Measurements from ENCODE around the gene SLC25A1.
"Not testable (repeated sequence)": the region's sequence is repeated elsewhere in the genome, so short reads cannot be mapped to it uniquely, and the experiment has no call there.

SLC25A1 gene

DNA sequence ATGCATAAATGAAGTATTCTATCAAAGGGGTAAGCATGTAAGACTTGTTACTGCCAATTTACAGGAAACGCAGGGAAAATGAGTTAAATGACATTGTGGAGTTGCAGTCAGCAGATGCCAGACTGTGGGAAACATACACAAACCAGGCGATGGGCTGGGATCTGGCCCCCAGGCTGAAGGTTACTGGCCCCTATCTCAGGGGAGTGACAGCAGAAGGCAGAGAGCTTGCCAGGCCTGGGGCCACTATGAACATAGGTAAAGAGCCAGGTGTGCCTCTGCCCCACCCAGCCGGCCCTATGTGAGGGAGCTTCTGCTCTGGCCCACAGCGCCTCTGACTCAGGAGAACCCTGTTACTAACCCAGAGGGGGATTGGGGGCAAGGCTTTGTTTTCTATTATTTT is 26.1 kb upstream of the SLC25A1 start:
- DNase-seq: no peak

DNA sequence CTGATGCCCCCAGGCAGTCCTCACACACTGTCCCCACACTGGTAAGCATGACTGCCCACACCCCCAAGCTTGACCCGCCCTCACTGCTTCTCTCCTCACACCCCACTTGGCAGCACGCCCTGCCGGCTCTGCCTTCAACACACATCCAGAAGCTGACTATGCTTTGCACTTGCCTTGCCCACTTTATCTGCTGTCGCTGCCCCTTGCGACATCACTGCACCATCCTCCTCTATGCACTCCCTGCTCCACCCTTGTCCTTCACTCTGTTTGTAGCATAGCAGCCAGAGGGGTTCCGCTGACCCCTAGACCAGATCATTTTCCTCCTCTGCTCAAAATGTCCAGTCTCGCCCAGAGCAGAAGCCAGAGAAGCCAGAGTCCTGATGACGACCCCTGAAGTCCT is 25.3 kb upstream of the SLC25A1 start:
- DNase-seq: no peak

DNA sequence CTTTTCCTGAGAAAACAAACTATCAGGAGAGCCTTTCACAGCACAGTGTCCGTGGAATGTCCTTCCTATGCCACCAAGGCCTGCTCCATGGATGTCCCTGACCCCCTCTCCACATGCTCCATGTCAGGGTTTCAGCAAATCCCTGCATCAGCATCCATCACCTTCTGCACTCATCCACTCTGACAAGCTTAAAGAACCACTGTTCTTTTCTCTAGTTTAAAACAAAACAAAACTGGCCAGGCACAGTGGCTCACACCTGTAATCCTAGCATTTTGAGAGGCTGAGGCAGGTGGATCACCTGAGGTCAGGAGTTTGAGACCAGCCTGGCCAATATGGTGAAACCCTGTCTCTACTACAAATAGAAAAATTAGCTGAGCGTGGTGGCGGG is 24.3 kb upstream of the SLC25A1 start:
- DNase-seq: not testable (repeated sequence)

DNA sequence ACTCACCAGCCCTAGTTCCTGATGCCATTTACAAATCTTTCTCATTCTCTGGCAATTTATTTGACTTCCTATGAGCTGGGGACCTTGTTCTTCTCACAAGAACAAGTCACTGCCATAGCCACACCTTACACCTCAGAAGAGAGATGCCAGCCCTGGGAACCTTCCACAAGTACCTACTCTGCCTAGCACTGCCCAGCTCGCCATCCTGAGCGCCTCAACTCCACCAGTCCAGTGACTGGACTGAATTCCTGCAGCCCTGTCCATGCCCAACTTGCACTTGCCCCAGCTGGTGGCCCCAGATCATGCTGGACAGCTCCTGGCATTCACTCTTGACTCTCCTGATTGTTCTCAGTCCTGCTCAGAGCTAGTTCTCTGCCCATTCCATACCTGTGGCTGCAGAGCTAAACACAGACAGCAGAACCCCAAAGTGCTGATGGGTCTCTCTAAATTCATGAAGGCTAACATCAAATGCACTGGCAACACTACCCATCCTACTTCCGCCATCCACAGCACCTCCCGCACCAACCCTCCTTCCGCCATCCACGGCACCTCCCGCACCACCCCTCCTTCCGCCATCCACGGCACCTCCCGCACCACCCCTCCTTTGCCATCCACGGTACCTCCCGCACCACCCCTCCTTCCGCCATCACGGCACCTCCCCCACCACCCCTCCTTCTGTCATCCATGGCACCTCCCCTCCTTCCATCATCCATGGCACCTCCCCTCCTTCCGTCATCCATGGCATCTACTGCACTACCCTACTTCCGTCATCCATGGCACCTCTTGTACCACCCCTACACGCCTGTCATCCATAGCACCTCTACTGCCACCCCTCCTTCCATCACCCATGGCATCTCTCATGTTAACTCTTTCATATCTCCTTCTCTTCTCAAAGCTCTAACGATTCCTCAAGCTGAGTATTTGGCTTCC is 23.6 kb upstream of the SLC25A1 start:
- no peak for DNase-seq

DNA sequence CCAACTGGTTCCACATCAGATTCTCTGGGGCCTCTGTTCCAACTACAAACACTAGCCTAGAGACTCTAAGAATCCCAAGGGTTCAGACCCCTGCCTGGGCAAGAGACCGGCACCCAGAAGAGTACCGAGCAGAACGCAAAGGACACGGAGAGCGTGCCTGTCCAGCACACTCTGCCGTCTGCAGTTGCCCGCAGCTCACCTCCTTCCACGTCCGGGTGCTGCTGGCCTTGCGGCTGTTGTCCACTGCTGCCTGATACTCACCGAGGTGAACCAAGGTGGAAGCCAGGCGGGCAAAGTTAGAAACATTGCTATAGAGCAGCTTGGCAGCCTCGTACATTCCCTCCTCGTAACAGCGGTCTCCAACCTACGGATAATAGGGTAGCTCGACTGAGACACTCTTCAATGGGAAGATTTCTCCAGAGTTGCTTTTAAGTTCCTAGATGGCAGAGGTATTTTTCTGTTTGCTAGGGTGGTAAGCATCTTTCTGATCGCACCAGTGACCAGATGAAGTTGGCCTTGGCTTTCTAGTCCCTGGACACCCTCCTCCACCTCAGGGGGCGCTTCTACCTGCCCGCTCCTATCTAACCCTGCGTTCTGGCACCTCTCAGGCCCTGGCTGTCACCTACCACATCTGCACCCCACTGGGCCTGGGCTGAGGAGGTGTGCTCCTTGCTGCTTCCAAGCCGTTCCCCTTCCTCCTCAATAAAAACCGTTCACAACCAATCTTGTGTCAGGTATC is 22.8 kb upstream of the SLC25A1 start:
- DNase-seq: no peak

DNA sequence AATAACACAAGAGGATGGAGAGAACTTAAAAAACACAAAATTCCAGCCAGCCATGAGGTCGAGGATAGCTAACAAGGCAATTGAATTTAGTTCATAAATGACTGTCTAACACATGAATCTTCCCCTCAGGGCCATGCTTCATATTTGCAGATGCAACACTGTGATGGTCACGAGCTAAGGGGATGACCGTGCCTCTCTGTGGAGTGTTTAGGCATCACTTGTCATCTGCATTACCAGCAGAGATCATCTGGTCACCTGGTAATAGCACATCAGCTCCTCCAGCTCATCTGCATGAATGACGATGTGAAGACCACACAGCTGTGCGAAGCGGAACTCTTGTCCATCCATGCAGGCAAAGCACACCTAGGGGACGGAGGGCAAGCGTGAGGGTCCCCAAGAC is 20.9 kb upstream of the SLC25A1 start:
- no peak for DNase-seq

DNA sequence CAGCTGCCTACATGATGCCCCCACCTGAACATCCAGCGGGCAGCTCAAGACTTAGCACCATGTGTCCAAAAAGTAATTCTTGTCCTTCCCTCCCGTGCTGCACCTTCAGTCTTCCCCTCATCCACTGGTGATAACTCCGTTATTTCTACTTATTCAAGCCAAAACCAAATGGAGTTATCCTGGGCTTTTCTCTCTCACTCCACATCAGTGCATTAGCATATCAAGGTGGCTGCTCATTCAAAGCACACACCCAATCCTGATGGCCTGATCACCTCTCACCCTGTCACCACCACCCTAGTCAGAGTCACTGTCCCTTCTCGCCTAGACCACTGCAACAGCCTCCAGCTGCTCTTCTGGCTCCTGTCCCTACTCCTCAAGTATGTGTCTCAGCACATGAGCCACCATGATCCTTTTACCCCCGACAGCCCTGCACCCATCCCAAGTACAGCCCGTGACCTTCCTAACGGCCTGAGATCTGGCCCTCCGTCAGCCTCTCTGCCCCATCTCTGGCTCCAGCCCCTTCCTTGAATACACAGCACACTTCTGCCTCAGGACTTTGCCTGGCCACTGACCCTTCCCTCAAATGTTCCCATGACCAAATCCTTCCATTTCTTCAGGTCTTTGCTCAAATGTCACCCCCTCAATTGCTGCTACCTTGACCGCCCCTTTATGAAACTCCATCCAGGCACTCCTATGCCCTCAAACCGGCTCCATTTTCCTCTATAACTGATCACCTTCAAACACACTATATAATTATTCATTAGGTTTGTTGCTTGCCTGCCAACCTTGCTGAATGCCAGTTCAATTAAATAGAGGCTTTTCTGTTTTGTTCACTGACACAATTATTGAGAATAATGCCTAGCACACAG is 19.7 kb upstream of the SLC25A1 start:
- DNase-seq: no peak

DNA sequence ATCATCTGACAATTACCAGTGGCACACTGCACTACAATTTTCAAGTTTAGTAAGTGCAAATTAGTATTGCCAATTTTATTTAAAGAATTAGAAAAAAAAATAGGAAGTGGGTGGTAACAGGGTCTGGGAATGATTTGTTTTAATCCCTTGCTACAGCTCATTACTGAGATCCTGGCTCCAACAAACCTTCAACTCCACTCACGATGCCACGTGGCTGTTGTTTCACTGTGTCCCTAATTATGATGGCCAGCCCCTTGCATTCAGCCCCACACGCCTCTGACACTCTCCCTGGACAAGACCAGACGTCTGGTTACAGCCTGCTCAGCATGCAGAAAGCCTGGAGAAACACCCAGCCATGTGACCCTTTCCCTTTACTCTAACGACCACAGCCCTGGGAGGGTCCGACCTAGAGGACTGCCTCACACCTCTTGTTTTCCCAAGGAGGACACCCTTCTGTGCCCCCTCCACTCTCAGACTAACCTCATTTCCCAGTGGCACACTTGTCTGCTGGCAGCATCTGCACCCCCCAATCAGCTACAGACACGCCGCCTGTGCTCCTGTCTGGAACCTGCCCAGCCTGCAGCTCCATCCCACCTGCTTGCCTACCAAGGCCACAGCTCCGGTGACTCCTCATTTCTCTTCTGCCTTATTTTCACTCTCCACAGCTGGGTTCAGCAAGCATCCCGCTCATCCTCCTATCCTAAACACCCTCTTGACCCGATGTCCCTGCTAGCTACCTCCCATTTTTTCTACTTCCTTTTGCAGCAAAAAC is 18.5 kb upstream of the SLC25A1 start:
- DNase-seq: no peak

DNA sequence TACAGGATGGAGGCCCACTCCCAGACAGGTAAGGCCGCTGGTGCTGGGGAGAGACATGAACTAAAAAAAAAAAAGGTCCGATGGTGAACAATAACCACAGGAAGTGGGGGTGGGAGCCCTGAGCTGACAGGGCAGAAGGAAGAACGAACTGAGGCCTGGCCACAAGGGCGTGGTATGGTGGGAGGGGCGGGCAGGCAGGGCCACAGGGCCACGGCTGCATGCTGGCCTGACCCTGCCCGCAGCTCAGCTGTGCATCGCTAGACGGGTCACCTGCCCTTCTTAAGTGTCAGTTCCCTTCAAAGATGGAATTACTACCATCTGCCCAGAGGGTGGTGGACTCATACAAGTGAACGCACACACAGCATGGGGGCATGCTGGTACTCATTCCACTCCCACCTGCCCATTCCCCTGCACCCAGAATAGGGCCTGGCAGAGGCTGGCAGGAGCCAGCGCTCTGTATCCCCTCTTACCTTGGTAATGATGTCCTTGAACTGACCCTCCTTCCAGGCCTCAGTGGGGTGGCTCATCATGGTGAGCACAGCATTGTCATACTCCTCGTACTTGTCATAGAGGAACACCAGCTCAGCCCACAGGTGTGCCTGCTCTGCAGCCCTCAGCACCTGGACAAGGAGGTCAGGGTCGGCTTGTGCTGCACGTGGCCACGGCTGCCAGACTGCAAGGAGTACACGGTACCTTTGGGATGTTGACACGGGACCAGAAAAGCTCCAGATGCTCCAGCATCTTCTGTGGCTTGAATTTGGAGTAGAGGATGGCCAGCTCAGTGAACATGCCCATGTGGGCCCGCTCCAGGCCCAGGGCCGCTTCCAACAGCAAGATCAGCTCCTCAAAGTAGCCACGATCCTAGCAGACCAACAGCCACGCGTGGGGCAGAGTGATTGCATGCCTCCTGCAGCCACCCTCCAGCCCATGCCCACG is 17.5 kb upstream of the SLC25A1 start:
- no peak for DNase-seq

DNA sequence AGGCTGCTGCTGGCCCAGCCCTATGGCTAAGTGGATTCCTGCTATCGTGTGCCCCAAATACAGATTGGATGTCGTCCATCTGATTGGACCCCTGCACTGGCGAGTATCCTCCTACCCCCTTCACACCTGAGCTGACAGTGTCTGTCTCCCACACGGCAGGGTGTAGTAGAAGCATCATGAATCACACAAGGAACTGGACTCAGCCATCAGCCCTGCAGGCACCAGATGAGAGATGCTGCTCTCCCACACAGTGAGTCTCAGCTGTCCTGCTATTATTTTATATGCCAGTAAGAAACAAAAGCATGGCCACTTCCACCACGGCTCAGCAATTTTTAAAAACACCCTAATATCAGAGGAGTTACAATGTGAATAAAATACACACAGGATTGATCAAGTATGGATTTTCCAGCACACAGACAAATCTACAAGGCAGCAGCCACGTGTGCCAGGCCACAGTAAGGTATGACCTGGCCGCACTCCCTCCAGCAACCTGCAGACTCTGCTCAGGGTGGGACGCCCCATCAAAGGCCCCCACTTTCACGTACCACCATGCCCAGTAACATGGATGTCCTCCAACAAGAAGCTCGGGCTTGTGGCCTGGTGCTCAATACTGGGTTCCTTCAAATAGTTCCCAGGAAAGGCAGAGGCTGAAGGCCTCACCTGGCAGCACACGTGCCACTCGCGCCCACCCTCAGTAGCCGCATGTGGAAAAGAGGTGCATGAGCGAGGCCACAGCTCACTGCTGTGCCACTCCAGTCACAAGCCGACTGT is 16.4 kb upstream of the SLC25A1 start:
- no peak for DNase-seq

DNA sequence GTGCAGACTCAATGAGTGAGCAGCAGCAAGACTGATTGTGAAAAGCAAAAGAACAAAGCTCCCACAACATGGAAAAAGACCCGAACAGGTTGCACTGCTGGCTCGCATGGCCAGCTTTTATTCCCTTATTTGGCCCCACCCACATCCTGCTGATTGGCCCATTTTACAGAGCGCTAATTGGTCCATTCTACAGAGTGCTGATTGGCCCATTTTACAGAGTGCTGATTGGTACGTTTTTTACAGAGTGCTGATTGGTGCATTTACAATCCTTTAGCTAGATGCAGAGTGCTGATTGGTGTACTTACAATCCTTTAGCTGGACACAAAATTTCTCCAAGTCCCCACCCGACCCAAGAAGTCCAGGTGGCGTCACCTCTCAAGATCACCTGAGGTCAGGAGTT is 15.3 kb upstream of the SLC25A1 start:
- DNase-seq: no peak

DNA sequence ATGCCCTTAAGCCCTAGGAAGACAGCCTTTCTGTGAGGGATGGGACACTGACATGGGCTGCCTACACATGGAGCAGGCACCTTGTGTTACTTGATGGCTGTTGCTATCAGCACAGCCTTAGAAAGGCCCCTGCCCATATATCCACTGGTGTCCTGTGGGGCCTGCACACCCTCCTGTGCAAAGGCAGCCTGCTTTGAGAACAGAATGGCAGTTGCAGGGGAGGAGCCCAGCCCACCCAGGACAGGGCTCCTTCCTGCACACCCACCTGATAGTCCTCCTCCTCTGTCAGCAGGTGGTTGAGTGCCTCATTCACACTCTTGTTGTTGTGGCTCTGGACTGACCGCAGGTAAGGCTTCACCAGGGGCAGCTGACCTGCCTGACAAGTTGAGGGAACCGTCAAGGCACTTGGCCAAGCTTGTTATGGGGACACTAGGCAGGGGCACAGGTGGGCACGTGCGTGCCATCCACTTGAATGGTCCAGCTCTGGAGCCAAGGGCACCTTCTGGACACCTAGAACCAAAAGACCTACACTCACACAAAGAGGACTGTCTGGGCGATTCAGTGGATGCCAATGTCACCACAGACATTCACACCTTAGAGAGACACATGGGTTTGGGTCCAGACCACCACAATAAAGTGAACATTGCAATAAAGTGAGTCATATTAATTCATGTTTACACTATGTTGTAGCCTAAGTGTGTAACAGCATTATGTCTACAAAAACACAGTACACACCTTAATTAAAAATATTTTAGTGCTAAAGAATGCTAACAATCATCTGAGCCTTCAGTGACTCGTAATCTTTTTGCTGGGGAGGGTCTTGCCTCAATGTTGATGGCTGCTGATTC is 9.4 kb upstream of the SLC25A1 start:
- DNase-seq: no peak

DNA sequence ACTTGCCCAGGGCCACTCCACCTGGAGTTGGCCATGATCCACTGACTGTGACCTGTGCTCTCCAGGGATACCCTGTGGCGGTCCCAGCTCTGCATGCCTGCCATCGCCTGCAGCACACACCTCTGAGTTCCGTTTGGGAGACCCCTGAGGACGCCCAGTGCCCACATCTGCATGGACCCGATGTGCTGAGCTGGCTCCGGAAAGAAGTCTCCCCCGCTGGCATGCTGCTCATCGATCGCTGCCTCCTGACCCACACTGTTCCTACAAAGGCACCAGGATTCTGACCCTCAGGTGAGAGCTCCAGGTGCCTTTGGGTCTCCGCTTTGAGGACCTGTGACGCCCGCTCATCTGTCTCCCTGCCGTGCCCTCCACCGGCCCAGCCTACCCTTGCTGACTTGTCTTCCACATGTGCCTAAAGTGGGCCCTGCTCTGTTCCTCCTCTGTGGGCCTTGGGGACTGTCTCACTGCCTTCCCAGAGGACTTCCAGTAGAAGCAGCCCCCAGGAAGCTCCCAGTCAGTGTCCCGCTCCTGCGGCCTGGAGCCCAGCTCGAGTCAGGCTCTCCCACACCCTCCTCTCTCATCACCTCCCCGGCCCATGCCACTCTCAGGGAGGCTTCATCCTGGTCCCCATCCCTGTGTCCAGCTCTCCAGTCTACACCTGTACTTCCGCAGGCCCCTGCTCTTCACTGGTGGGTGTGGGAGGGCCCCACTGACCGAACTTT is 5.9 kb upstream of the SLC25A1 start:
- no peak for DNase-seq

DNA sequence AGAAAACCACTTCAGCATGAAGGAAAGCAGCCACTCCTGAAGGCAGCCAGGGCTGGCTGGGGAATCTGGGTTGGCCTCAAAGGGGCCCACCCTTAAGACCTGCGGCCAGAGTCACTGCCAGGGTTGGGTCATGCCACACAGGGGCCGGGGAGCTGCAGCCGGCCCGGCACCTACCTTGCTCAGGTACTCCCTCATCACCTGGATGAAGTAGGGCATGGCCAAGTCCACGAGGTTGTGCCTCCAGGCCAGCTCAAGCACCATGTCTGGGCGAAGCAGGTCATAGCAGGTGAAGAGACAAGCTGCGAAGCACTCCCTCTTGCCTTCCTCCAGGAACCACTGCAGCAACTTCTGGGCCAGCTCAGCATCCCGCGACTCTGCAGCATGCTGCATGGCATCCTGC is 4.7 kb upstream of the SLC25A1 start:
- no peak for DNase-seq

DNA sequence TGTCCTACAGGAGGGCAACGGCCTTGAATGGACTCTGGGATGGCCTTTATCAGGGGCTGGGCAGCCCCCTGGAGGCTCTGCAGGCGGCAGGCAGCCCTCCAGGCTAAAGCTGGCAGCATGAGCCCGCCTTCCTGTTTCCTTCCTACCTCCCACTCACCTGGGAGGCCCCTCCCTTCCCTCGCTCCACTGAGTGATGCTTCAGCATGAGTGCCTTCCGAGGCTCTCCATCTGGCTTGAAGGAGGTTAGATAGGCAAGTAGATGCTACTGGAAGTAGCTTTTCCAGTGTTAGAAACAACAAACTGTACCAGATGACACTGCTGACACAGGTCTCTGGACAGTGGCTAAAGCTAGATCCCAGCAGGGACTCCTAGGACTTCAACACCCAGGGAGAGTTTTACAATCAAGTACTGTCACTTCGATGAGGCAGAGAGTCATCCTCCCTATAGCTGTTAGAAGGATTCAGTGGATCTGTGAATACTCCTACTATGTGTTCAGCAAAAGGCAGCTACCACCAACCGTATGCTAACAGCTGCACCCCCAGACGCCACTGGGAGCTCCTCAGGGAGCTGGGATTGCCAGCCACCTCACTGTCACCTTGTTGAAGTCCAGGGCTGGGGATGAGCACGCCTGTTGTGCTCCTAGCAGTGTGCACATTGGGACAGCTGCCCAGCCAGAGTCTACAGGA is 4.1 kb upstream of the SLC25A1 start:
- DNase-seq: no peak

DNA sequence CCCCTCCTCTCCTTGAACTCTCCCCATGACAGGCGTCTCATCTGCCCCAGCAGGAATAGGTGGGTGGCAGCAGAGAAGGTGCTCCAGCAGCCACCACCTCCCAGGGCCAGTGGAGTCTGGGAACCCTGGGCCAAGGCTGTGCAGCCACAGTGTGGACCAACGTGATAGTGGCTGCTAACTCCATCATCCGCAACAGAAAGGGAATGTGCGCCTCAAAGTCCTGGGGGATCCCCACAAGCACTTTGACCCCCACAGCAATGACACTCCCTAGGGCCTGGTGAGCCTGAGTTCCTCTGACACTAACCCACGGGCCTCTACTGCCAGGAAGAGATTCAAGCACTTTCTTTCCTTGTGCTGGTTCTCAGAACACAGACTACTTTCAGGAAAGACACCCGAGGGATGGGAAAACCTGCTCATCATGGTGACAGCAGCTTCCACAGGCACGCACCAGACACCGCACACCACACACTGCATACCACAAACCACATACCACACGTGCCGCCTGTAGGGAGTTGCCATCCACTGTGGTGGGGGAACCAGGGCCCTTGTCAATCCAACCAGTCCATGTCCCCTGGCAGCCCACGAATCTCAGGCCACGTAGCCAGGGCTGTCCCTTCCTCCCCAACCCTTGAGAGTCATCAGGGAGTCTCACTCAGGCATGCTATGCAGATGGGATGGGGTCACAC is 3.4 kb upstream of the SLC25A1 start:
- DNase-seq: no peak

DNA sequence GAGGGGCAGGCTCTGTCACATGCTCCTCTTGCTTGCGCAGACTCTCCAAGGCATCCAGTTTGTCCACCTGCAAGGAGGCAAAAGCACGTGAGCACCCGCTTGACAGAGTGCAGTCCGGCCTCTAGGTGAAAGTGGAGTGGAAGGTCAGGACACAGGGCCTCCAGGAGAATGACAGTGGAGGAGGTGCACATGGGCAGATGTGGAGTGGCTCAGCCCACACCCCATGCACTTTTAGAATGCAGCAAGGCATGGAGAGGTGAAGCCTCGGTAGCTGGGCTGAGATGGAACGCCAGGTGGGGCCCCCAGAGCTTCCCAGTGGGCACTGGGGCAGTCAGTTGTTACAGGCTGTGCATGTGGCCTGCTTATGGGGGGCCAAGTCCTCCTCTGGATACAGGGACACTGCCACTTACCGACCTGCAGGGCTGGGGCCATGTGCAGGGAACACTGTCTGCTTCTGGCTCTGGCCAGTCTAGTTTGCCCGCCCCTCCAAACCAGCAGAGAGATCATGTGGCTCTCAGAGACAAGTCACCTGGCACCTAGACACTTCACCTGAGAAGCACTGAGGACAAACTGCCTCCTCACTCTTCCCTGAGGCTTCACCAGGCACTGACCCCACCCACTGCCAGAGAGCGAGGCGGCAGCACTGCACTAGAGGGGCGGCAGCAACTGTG is 2.3 kb upstream of the SLC25A1 start:
- DNase-seq: no peak

All from fibroblast of upper back skin (primary cell).